Spleen (tissue), 11 donors: ENCODE results near the gene LYPD4. TPM values are rescaled to one million over a fixed set of nuclear protein-coding genes. Genes with fewer than 3 reads are reported as not detected.

Source experiments
- DNase-seq: peaks from one replicate; pipeline ENCODE4 v3.0.0-alpha.2; 2020
- H3K27ac ChIP-seq, 8 donors: fragments of 200-600 bp; sonication (generic) in 7 of 8; 1 replicate in 4 of 8; 2 replicates in 4 of 8; pipeline versions ENCODE4 v1.5.0 to v1.8.0; 2016 to 2021; ENCODE audit warnings: inconsistent platforms in 4 of 8, mild to moderate bottlenecking in 4 of 8, moderate library complexity in 1 of 8
- H3K27me3 ChIP-seq, 7 donors: fragments of 200-600 bp; sonication (generic) in 6 of 7; replicated peaks in 1 of 7; 1 replicate in 4 of 7; 2 replicates in 3 of 7; pipeline versions ENCODE4 v1.5.0 to v1.8.0; 2016 to 2021; ENCODE audit warnings: inconsistent platforms in 3 of 7, mild to moderate bottlenecking in 1 of 7
- H3K36me3 ChIP-seq, 6 donors: fragments of 200-600 bp; sonication (generic) in 5 of 6; 1 replicate in 4 of 6; 2 replicates in 2 of 6; pipeline versions ENCODE4 v1.5.0 to v1.8.0; 2016 to 2021; ENCODE audit warnings: inconsistent platforms in 2 of 6
- H3K4me1 ChIP-seq, 6 donors: fragments of 200-600 bp; sonication (generic) in 5 of 6; 1 replicate in 3 of 6; 2 replicates in 3 of 6; pipeline versions ENCODE4 v1.5.0 to v1.8.0; 2016 to 2021; ENCODE audit warnings: inconsistent platforms in 3 of 6
- H3K4me3 ChIP-seq, 8 donors: fragments of 200-600 bp; sonication (generic) in 7 of 8; 1 replicate in 4 of 8; 2 replicates in 4 of 8; pipeline versions ENCODE4 v1.5.0 to v1.8.0; 2016 to 2021; ENCODE audit warnings: inconsistent platforms in 4 of 8, mild to moderate bottlenecking in 4 of 8, moderate library complexity in 2 of 8
- H3K9me3 ChIP-seq, 8 donors: fragments of 200-600 bp; sonication (generic) in 7 of 8; 1 replicate in 4 of 8; 2 replicates in 4 of 8; pipeline versions ENCODE4 v1.5.0 to v1.8.0; 2016 to 2021; ENCODE audit warnings: inconsistent platforms in 4 of 8
- CTCF ChIP-seq, 11 experiments: fragments of 200-600 bp in 7 of 11; fragments of 450-650 bp in 4 of 11; sonication (generic) in 4 of 11; IDR thresholded peaks in 8 of 11; conservative IDR thresholded peaks in 3 of 11; 1 replicate in 7 of 11; 2 replicates in 4 of 11; pipeline versions ENCODE4 v1.4.0 to v1.8.0; 2016 to 2021; ENCODE audit warnings: antibody characterized with exemption in 11 of 11, inconsistent platforms in 4 of 11, mild to moderate bottlenecking in 1 of 11
- POLR2A ChIP-seq, 3 donors: fragments of 450-650 bp; IDR thresholded peaks; one replicate each; pipeline ENCODE4 v1.5.1; 2017; ENCODE audit warnings: antibody characterized with exemption in 3 of 3, mild to moderate bottlenecking in 1 of 3
- POLR2AphosphoS5 ChIP-seq, 3 donors: sonication (generic); formaldehyde crosslinking; IDR thresholded peaks; one replicate each; pipeline ENCODE4 v1.5.1; 2017; ENCODE audit warnings: antibody characterized with exemption in 3 of 3
- WGBS, 5 donors: extraction: QIAGEN DNeasy Blood & Tissue Kit in 3 of 5; methylation state at CpG; one replicate each; pipeline versions ENCODE4 v1.1.5 to v1.1.7; 2013 to 2018; 5-methylcytosine and 5-hydroxymethylcytosine counted together
- intact Hi-C: fragments of 100-400 bp; cut with DNase I; formaldehyde crosslinking; loops from one replicate; pipeline ENCODE4 v1.15.0; 2023; ENCODE audit warnings: low total_unique reads
- polyA plus RNA-seq, 3 donors: library from polyadenylated mRNA; stranded (reverse); fragments of 200-250 nt; gene quantifications; one replicate each; pipeline ENCODE4 v1.2.1, GENCODE V29; 2013
- total RNA-seq, 7 donors: library from RNA; depleted of rRNA in 3 of 7; stranded (reverse); fragments of >200 nt in 3 of 7; fragmentation: NEBNext Ultra II Directional in 4 of 7; extraction: Animal tissue kit (Norgen Biotek cat#: 25700) in 4 of 7; gene quantifications; one replicate each; pipeline versions ENCODE4 v1.1.0 to v1.2.1, GENCODE V29; 2016 to 2021
- donor health status: healthy with polysubstance abuse.
- donor health status: DM: no; HTN: no; CAD: no; lungs with moderate emphysema.
- donor health status: DM: no; HTN: no; CAD: no.
- donor health status: Bipolar disorder and iron deficiency.
- donor health status: healthy.
- donor health status: DM: no; HTN: no; CAD: no.
- donor health status: DM: yes; HTN: yes; CAD: no.

Gene LYPD4
- total and polyA plus RNA-seq, 10 donors, result 0.04 TPM; not detected in 9

- Histone ChIP-seq H3K4me3 (no peak overlapping the region), H3K4me1 (peaks cover 51 to 93% (median 90%) of the 10 kb centered on the region in 6 donors), H3K36me3 (peaks cover 9 to 86% (median 69%) of the 10 kb centered on the region in 6 donors), H3K27me3 (no peaks in the 10 kb centered on the region), H3K9me3 (no peaks in the 10 kb centered on the region), H3K27ac (peak overlapping the region in 3 of 8 donors; percentile 3 to 31 (median 21))
- intact Hi-C loops, result no loop called here
- TF ChIP-seq POLR2AphosphoS5 (IDR thresholded peaks at IDR 0.05) (peak in 1 of 3 donors; percentile 8), CTCF (IDR thresholded peaks at IDR 0.05 in 8 of 11, conservative IDR thresholded peaks at IDR 0.05 in 3 of 11) (no peak), POLR2A (IDR thresholded peaks at IDR 0.05) (no peak)
- no peak for DNase-seq
- 85 to 98% (median 91%) methylated on average over 5 of the region's 5 CpGs for WGBS, 5 donors
Measured at GRCh38 chr19:41864374-41864773, 19.9 kb upstream of the LYPD4 start.

- intact Hi-C loops, result no loop called here
- no peaks in the 10 kb centered on the region for H3K9me3 ChIP-seq
- H3K36me3 ChIP-seq, result peaks cover 6 to 76% (median 59%) of the 10 kb centered on the region in 6 donors
- peak overlapping the region in 3 of 8 donors; percentile 37 to 97 (median 45) for H3K27ac ChIP-seq
- WGBS, 5 donors, result 71 to 84% (median 72%) methylated on average over 11 of the region's 11 CpGs
- H3K27me3 ChIP-seq, result no peaks in the 10 kb centered on the region
- TF ChIP-seq POLR2A (IDR thresholded peaks at IDR 0.05) (no peak), CTCF (IDR thresholded peaks at IDR 0.05 in 8 of 11, conservative IDR thresholded peaks at IDR 0.05 in 3 of 11) (no peak), POLR2AphosphoS5 (IDR thresholded peaks at IDR 0.05) (no peak)
- peaks cover 51 to 91% (median 86%) of the 10 kb centered on the region in 6 donors for H3K4me1 ChIP-seq
- no peak for DNase-seq
- H3K4me3 ChIP-seq, result no peak overlapping the region
Measured at GRCh38 chr19:41863209-41863931, 18.9 kb upstream of the LYPD4 start.

GRCh38 chr19:41862445-41862986 lies 18.0 kb upstream of the LYPD4 start:
- DNase-seq, result peak; percentile 50
- H3K4me1 ChIP-seq, result peaks cover 45 to 83% (median 78%) of the 10 kb centered on the region in 6 donors
- peak overlapping the region in 1 of 8 donors; percentile 99 for H3K4me3 ChIP-seq
- 51 to 74% (median 66%) methylated on average over 2 of the region's 2 CpGs for WGBS, 5 donors
- intact Hi-C loops, result no loop called here
- H3K27me3 ChIP-seq, result no peaks in the 10 kb centered on the region
- H3K27ac ChIP-seq, result peak overlapping the region in 4 of 8 donors; percentile 10 to 99 (median 67)
- TF ChIP-seq POLR2A (IDR thresholded peaks at IDR 0.05) (no peak), CTCF (IDR thresholded peaks at IDR 0.05 in 8 of 11, conservative IDR thresholded peaks at IDR 0.05 in 3 of 11) (no peak)
- no peaks in the 10 kb centered on the region for H3K9me3 ChIP-seq
- peaks cover 6 to 68% (median 51%) of the 10 kb centered on the region in 6 donors for H3K36me3 ChIP-seq

- peak overlapping the region in 4 of 8 donors; percentile 77 to 99 (median 98) for H3K4me3 ChIP-seq
- intact Hi-C loops, result no loop called here
Measured at GRCh38 chr19:41861846-41862245, 17.4 kb upstream of the LYPD4 start.

More at GRCh38 chr19:41861846-41862245, 17.4 kb upstream of the LYPD4 start:
- H3K27ac ChIP-seq, result peak overlapping the region in 3 of 8 donors; percentile 37 to 99 (median 97)
- H3K9me3 ChIP-seq, result no peaks in the 10 kb centered on the region
- peaks cover 6 to 61% (median 49%) of the 10 kb centered on the region in 6 donors for H3K36me3 ChIP-seq
- 47 to 72% (median 64%) methylated on average over 9 of the region's 9 CpGs for WGBS, 5 donors
- peaks cover 40 to 76% (median 71%) of the 10 kb centered on the region in 6 donors for H3K4me1 ChIP-seq
- H3K27me3 ChIP-seq, result no peaks in the 10 kb centered on the region
- DNase-seq, result no peak
- TF ChIP-seq POLR2A (IDR thresholded peaks at IDR 0.05) (no peak), CTCF (IDR thresholded peaks at IDR 0.05 in 8 of 11, conservative IDR thresholded peaks at IDR 0.05 in 3 of 11) (no peak), POLR2AphosphoS5 (IDR thresholded peaks at IDR 0.05) (no peak)
